Activated effector memory CD4-positive, alpha-beta T cell treated with anti-CD3 and anti-CD28 coated beads, Interleukin-2, amount 50 U/mL, for 16 hours (primary cell): ENCODE results near the gene CLTB.

Experiments
- DNase-seq: peaks from one replicate; pipeline ENCODE4 v3.0.0-alpha.2; 2020

The CLTB gene

GRCh38 chr5:176379881-176380280 is 36.5 kb downstream of the CLTB start:
- DNase-seq, result no peak

DNA sequence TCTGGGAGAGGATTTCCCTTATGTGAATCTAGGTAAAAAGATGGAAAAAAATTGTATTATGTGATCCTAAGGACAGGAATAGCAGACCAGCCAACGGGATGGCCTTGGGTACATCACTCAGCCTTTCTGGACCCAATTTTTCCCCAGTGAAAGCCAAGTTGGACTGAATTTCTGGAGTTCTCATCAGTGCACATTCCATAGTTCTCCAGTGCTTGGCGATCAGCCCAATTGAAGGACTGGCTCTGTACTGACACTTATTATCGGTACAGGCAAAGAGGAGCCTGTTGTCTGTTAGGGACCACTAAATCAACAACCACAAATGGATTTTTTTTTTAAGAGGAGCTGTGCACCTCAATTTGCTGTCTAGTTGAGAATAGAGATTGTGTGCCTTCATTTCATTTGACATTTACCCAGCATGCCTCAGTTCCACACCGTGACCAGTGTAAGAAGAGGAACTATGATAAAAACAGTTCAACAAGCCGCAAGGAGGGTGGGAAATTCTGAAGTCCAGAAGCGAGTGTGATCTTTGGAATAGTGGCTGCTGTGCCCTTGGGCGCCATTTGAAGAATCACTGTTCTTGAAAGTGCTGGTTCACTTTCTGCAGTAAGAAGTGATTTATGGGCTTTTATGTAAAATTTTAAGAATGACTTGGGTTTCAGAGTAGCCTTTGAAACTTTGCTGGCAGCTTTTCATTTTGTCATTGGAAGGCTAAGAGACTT is 43.1 kb downstream of the CLTB start:
- peak; percentile 8 for DNase-seq

GRCh38 chr5:176371621-176372539 is 44.5 kb downstream of the CLTB start:
- DNase-seq, result peak; percentile 58

DNA sequence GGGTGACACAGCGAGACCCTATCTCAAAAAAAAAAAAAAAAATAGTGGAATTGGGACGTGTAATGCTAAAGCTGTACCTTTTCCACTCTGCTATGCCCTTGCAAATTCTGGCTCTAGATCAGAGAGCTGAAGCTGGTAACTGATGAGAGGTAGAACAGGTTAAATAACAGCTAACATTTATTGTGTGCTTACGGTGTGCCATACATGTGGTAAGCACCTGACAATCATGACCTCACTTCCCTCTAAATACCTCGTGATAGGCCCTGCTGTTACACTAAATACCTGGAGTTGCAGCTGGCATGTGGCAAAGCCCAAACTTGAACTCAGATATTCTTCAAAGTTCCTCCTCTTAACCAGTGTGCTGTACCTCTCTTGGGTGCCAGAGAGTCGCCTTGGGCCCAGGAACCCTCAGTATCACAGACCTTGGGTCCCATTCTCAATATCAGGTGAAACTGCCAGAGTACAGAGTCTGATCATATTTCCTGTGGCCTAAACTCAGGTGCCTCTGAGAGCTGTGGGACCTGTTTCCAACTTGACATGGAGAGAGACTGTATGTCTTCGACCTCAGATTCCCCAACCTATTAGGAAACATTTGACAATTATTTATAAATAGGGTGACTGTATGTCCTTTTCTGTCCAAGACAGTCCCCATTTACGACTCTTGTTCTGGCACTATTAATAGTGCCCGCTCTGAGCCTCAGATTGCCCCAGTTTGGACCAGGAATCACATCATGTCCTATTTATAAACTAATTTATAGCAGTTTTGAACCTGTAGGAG is 46.2 kb downstream of the CLTB start:
- DNase-seq, result peak; percentile 2

GRCh38 chr5:176368726-176369125 is 47.6 kb downstream of the CLTB start:
- peak; percentile 57 for DNase-seq

- DNase-seq, result no peak
Measured at GRCh38 chr5:176366232-176366894, 50.0 kb downstream of the CLTB start.

DNA sequence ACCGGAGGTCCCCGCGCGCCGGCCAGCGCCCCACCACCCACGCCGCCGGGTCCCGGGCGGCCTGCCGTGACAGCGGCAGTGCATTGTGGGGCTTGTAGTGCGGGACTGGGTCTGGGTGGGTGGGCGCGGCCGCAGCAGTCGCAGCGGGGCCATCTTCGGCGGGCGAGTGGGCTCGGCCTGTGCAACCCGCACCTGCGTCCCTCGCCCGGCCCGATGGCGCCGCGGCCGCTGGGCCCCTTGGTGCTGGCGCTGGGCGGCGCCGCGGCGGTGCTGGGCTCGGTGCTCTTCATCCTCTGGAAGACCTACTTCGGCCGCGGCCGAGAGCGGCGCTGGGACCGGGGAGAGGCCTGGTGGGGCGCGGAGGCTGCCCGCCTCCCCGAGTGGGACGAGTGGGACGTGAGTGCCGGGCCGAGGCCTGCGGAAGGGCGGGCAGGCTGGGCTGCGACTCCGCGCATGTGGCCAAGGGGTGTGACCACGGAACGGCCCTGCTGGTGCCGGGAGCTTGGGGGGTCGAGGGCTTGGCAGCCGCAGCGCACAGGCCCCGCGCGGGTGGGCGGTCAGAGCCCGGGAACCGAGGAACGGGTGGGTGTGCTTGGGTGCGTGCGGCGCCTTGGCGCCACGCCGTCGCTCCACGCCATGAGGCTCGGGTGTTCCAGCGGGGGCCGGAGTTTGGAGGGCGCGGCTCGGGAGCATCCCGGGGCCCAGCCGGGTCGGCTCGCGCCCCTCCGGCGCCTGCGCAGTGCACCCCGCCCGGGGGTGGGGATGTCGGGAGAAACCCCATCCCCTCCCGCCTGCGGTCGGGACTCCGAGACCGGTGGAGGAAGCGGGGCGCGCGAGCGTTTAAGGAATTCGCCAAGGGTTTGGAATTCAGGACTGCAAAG is 50.7 kb downstream of the CLTB start, which contains the start of gene ARL10:
TSS of gene ARL10 (plus strand) at position 137 of the 881 bp plus-strand sequence. CDS start at position 214, 77 bp downstream.
- DNase-seq, result peak; percentile 86

- DNase-seq, result no peak
Measured at GRCh38 chr5:176364765-176365350, 51.5 kb downstream of the CLTB start.

DNA sequence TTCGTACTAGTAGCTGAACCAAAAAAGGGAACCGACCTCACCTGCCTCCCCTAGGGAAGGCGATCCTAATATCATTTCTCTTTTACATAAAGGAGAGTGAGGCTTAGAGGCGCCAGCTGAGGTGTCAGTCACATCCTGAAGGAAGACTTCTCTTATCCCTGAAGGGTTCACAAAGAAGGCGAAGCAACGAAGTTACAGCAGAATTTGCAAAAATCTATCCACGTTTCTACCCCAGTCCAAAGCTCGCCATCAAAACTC is 54.2 kb downstream of the CLTB start:
- DNase-seq, result no peak

GRCh38 chr5:176361437-176362232 is 54.7 kb downstream of the CLTB start, which contains the start of gene KIAA1191:
Gene KIAA1191 (minus strand): TSS chr5:176361764. CDS start chr5:176359508, 2,256 bp downstream.
- peak; percentile 98 for DNase-seq

DNA sequence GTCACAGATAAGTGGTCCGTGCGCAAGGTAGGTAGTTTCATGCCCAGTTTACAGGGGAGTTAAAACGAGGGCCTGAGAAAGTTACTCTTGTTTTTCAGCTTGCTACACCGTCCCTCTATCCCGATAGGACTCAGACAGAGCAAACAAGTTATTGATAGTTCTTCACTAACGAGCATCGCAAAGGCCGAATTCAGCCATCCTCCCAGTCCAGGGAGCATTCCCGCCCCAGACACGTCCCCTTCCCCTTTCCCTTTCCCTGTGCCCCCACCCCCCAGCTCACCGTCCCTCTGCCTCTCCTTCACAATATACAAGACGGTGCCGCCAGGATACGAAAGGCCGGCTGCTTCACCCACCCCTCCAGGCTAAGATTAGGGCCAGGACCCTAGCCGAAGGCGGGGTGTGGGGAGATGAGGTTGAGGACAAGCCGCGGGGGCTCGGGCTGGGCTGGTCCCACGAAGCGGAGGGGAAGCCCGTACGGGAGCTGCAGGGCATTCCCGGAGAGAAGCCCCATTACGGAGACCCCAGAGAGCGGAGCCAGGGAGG is 55.4 kb downstream of the CLTB start:
- no peak for DNase-seq

DNA sequence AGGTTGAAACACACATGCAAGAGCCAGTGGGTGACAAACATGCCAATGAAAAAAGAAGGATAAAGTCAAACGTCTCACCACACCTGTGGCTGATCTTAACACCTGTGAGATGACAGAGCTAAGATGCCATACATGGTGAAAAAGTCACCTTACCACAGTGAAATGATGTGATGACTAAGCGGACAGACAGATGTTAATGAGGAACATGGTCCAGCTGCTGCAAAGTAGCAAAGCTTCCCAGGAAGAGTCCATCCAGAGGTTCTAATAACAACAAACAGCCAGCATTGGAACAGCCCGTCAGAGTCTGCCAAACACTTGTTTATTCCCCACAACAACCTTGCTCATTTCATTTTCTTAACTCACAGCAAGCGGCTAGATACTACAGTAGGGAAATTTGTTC is 56.7 kb downstream of the CLTB start:
- no peak for DNase-seq

DNA sequence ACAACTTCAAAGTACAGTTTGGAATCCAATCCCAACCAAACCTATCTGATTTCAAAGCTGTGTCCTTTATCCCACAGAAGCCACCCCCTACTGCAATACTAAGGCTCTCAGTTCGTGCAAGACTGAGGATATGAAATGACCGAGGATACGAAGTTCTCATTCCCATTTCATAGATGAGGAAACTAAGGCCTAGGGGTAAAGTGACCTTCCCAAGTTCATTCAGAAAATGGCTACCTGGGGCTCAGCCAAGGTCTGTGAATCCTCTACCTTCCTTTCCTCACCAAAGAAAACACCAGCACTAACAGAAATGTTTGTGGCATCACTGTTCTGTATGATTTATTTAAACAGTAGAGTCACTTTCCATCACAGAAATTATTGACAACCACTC is 60.2 kb downstream of the CLTB start:
- DNase-seq, result no peak

DNA sequence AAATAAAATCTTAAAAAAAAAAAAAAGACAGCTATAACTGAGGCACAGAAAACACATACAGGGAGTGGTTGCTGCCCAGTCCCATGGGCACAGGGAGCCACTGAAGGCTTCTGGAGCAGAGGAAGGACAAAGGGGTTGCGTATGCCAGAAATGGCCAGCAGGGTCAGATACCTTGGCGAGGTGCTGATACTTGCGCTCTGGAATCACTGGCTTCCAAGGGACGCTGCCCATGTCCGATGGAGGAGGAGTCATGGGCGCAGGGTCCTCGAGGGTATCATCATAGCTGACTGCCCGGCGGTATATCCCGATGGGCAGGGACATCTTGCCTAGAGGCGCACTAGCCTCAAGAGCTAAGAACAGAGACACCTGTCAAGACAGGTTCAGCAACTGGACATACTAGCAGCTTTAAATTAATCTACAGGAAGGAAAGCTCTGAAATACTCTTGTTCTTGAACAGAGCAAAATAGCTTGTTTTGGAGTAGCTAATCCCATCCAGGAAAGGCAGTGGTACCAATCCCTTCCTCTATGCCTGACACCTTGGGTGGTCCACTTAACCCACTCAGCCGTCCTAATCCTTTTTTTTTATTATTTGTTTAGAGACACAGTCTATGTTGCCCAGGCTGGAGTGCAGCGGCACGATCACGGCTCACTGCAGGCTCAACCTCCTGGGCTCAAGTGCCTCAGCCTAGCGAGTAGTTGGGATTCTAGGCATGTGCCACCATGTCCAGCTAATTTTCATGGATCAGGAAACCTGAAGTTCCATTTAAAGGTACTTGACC is 60.8 kb downstream of the CLTB start:
- DNase-seq, result no peak

GRCh38 chr5:176353533-176353932 is 62.8 kb downstream of the CLTB start:
- no peak for DNase-seq

DNA sequence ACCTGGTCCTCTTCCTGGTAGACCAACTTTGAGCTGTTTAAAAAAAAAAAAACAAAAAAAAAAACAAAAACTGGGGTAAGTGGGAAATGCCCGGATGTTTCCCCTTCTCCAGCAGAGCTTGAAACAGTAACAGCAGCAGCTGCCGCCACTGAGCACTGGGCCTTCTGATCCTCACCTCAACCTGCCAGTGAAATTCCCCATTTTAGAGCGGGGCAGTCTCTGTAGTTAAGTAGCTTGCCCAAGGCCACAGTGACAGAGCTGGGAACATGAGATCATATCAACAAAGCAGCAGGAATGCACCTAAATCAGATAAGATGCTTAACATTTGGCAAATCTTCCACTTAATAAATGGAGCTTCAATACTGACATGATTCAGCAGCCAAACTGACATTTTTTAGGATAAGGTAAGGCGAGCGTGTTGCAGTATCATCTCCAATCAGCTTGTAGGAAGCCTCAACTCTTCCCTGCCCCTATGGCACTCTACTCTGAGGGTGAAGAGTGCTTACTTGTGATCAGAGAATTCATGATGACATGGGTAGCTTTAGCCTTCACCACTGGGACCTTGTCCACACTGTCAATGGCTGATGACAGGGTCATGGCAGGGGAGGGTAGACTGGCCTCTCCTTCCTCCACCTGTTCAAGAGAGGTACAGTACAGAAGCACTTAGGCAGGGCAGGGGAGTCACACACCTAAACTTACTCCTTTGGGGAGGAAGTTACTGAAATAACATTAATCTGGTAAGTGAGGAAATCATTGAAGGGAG is 64.0 kb downstream of the CLTB start:
- no peak for DNase-seq

GRCh38 chr5:176350416-176350815 is 65.9 kb downstream of the CLTB start:
- DNase-seq, result no peak

GRCh38 chr5:176342766-176343458 is 73.4 kb downstream of the CLTB start:
- no peak for DNase-seq
